ENCODE measurements around the gene GBP2.
A peak's percentile ranks its signal among the peaks of the same experiment; 100 is the strongest.

GBP2 gene

DNA sequence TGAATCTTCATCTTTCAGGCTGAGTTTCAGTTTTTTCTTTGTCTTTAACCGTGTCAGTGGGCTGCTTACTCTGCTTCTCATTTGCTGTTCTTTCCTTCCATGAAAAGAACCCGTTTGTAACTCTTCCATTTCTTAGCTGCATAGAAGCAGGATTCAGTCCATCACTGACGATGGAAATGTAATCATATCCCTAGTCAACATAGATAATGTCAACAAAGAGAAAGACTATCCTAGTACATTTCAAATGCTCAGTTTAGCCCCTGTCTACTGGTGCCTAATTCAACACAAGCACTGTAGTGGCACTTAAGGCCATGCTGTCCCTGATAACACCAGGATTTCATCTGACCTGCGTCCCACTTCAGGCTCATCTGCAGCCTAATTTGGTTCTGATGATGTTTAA, 61.3 kb downstream of the GBP2 start:
- peak in 1 of 2 experiments; percentile 7 for DNase-seq

DNA sequence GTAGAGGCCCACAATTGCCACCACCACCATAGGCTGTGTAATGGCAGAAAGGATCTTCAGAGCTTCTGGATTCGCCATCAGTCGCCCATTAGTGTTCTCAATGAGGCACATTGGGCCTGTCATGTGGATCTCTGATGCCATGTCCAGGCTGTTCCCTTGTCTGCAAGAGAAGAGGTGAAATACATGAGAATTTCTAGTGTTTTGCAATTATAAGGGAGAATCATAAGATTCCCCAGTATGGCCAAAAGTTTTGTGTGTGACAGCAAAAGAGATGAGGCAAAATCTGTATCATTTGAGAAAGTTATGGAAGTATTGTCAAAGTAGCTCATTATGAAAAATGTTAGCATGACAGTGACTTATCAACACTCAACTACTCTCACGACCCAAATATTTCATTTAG, 62.8 kb downstream of the GBP2 start:
- no peak for DNase-seq

- DNase-seq = no peak
These were observed 65.8 kb downstream of the GBP2 start for GRCh38 chr1:89060091-89060490.
